ENCODE results near the gene NRXN2.

NRXN2 gene

GRCh38 chr11:64687204-64687603, 35.8 kb downstream of the NRXN2 start:
- no peak for DNase-seq (ENCODE audit: low spot score)

GRCh38 chr11:64686466-64687170, 36.4 kb downstream of the NRXN2 start:
- H3K36me3 ChIP-seq (replicated peaks in 1 of 2; ENCODE audit: control insufficient read depth in 2 of 2, insufficient read depth in 2 of 2, low read length in 2 of 2) = no peaks in the 10 kb centered on the region
- no CpG with 5 or more reads among the region's 9 CpGs for WGBS, 2 donors (ENCODE audit: extremely low coverage in 2 of 2, insufficient read length in 2 of 2, insufficient replicate concordance in 1 of 2)
- no peaks in the 10 kb centered on the region for H3K79me1 ChIP-seq (ENCODE audit: low read depth, low read length)
- no peak overlapping the region for H2BK15ac ChIP-seq (ENCODE audit: low read length)
- no peaks in the 10 kb centered on the region for H3K9me3 ChIP-seq (replicated peaks in 1 of 2; ENCODE audit: control insufficient read depth in 2 of 2, insufficient read depth in 1 of 2, low read depth in 1 of 2, low read length in 2 of 2)
- DNase-seq (ENCODE audit: low spot score) = no peak
- H3K4me3 ChIP-seq (ENCODE audit: low read length in 2 of 2) = no peak overlapping the region
- no peak overlapping the region for H4K91ac ChIP-seq (ENCODE audit: low read depth, low read length, poor library complexity)
- H2AK5ac ChIP-seq (ENCODE audit: low read depth, low read length) = peak overlapping the region; percentile 58
- H3K23ac ChIP-seq (ENCODE audit: low read depth, low read length, poor library complexity) = no peak overlapping the region
- H2BK120ac ChIP-seq (ENCODE audit: low read depth, low read length) = no peak overlapping the region
- no peak overlapping the region for H3K4me2 ChIP-seq (ENCODE audit: insufficient read depth, low read length, poor library complexity, severe bottlenecking)
- peak overlapping the region; percentile 68 for H3K9ac ChIP-seq (ENCODE audit: low read depth, low read length, poor library complexity)
- H3K4ac ChIP-seq (ENCODE audit: low read length) = no peak overlapping the region
- no peak overlapping the region for H2BK12ac ChIP-seq (ENCODE audit: low read length)
- no peak overlapping the region for H3K27ac ChIP-seq (replicated peaks; ENCODE audit: low read length)
- no peak overlapping the region for H2BK5ac ChIP-seq (ENCODE audit: low read length)
- H3K18ac ChIP-seq (ENCODE audit: low read length) = peak overlapping the region; percentile 25
- peaks cover 0 to 2% (median 0%) of the 10 kb centered on the region in 3 experiments for H3K27me3 ChIP-seq (ENCODE audit: control insufficient read depth in 3 of 3, insufficient read depth in 3 of 3, low read depth in 1 of 3, low read length in 3 of 3)
- H3K14ac ChIP-seq (ENCODE audit: low read length) = peak overlapping the region; percentile 77
- H3K4me1 ChIP-seq (ENCODE audit: control insufficient read depth in 2 of 2, insufficient read depth in 1 of 2, low read depth in 1 of 2, low read length in 2 of 2) = peaks cover 3 to 14% of the 10 kb centered on the region in 2 donors
- no peak overlapping the region for H2AFZ ChIP-seq (ENCODE audit: low read length)
- H4K8ac ChIP-seq (ENCODE audit: low read depth, low read length) = no peak overlapping the region

More at GRCh38 chr11:64687204-64687603, 35.8 kb downstream of the NRXN2 start:
- H3K23ac ChIP-seq (ENCODE audit: low read depth, low read length, poor library complexity) = no peak overlapping the region
- H3K4me2 ChIP-seq (ENCODE audit: insufficient read depth, low read length, poor library complexity, severe bottlenecking) = no peak overlapping the region
- peaks cover 0 to 2% (median 0%) of the 10 kb centered on the region in 3 experiments for H3K27me3 ChIP-seq (ENCODE audit: control insufficient read depth in 3 of 3, insufficient read depth in 3 of 3, low read depth in 1 of 3, low read length in 3 of 3)
- no peaks in the 10 kb centered on the region for H3K79me1 ChIP-seq (ENCODE audit: low read depth, low read length)
- no peak overlapping the region for H3K4ac ChIP-seq (ENCODE audit: low read length)
- no peaks in the 10 kb centered on the region for H3K36me3 ChIP-seq (replicated peaks in 1 of 2; ENCODE audit: control insufficient read depth in 2 of 2, insufficient read depth in 2 of 2, low read length in 2 of 2)
- peaks cover 3 to 14% of the 10 kb centered on the region in 2 donors for H3K4me1 ChIP-seq (ENCODE audit: control insufficient read depth in 2 of 2, insufficient read depth in 1 of 2, low read depth in 1 of 2, low read length in 2 of 2)
- peak overlapping the region; percentile 58 for H2AK5ac ChIP-seq (ENCODE audit: low read depth, low read length)
- H3K4me3 ChIP-seq (ENCODE audit: low read length in 2 of 2) = no peak overlapping the region
- no peak overlapping the region for H2BK15ac ChIP-seq (ENCODE audit: low read length)
- no peak overlapping the region for H4K8ac ChIP-seq (ENCODE audit: low read depth, low read length)
- no peak overlapping the region for H2AFZ ChIP-seq (ENCODE audit: low read length)
- H3K18ac ChIP-seq (ENCODE audit: low read length) = peak overlapping the region; percentile 55
- H3K27ac ChIP-seq (replicated peaks; ENCODE audit: low read length) = no peak overlapping the region
- H2BK12ac ChIP-seq (ENCODE audit: low read length) = no peak overlapping the region
- no peak overlapping the region for H4K91ac ChIP-seq (ENCODE audit: low read depth, low read length, poor library complexity)
- no peaks in the 10 kb centered on the region for H3K9me3 ChIP-seq (replicated peaks in 1 of 2; ENCODE audit: control insufficient read depth in 2 of 2, insufficient read depth in 1 of 2, low read depth in 1 of 2, low read length in 2 of 2)
- no CpG with 5 or more reads among the region's 6 CpGs for WGBS, 2 donors (ENCODE audit: extremely low coverage in 2 of 2, insufficient read length in 2 of 2, insufficient replicate concordance in 1 of 2)
- H3K14ac ChIP-seq (ENCODE audit: low read length) = peak overlapping the region; percentile 77
- peak overlapping the region; percentile 68 for H3K9ac ChIP-seq (ENCODE audit: low read depth, low read length, poor library complexity)
- no peak overlapping the region for H2BK120ac ChIP-seq (ENCODE audit: low read depth, low read length)
- H2BK5ac ChIP-seq (ENCODE audit: low read length) = no peak overlapping the region

GRCh38 chr11:64685536-64685935, 37.5 kb downstream of the NRXN2 start:
- DNase-seq (ENCODE audit: low spot score) = no peak
- Histone ChIP-seq H2BK120ac (ENCODE audit: low read depth, low read length) (no peak overlapping the region), H3K23ac (ENCODE audit: low read depth, low read length, poor library complexity) (peak overlapping the region; percentile 57), H4K8ac (ENCODE audit: low read depth, low read length) (no peak overlapping the region), H2BK5ac (ENCODE audit: low read length) (no peak overlapping the region), H2BK15ac (ENCODE audit: low read length) (no peak overlapping the region), H3K36me3 (replicated peaks in 1 of 2; ENCODE audit: control insufficient read depth in 2 of 2, insufficient read depth in 2 of 2, low read length in 2 of 2) (no peaks in the 10 kb centered on the region), H3K4me1 (ENCODE audit: control insufficient read depth in 2 of 2, insufficient read depth in 1 of 2, low read depth in 1 of 2, low read length in 2 of 2) (peaks cover 3 to 12% of the 10 kb centered on the region in 2 donors), H3K18ac (ENCODE audit: low read length) (peak overlapping the region; percentile 25), H3K79me1 (ENCODE audit: low read depth, low read length) (no peaks in the 10 kb centered on the region), H3K14ac (ENCODE audit: low read length) (no peak overlapping the region), H2BK12ac (ENCODE audit: low read length) (no peak overlapping the region), H3K4ac (ENCODE audit: low read length) (no peak overlapping the region), H3K9ac (ENCODE audit: low read depth, low read length, poor library complexity) (peak overlapping the region; percentile 9), H3K9me3 (replicated peaks in 1 of 2; ENCODE audit: control insufficient read depth in 2 of 2, insufficient read depth in 1 of 2, low read depth in 1 of 2, low read length in 2 of 2) (no peaks in the 10 kb centered on the region), H4K91ac (ENCODE audit: low read depth, low read length, poor library complexity) (no peak overlapping the region), H3K27me3 (ENCODE audit: control insufficient read depth in 3 of 3, insufficient read depth in 3 of 3, low read depth in 1 of 3, low read length in 3 of 3) (peaks cover 0 to 2% (median 0%) of the 10 kb centered on the region in 3 experiments), H3K4me3 (ENCODE audit: low read length in 2 of 2) (no peak overlapping the region), H2AK5ac (ENCODE audit: low read depth, low read length) (peak overlapping the region; percentile 26), H2AFZ (ENCODE audit: low read length) (no peak overlapping the region), H3K4me2 (ENCODE audit: insufficient read depth, low read length, poor library complexity, severe bottlenecking) (no peak overlapping the region), H3K27ac (replicated peaks; ENCODE audit: low read length) (no peak overlapping the region)
- WGBS, 2 donors (ENCODE audit: extremely low coverage in 2 of 2, insufficient read length in 2 of 2, insufficient replicate concordance in 1 of 2) = no CpG with 5 or more reads among the region's 18 CpGs

GRCh38 chr11:64684357-64684756, 38.6 kb downstream of the NRXN2 start:
- DNase-seq (ENCODE audit: low spot score) = no peak
- H3K4me2 ChIP-seq (ENCODE audit: insufficient read depth, low read length, poor library complexity, severe bottlenecking) = no peak overlapping the region
- no peak overlapping the region for H3K4me3 ChIP-seq (ENCODE audit: low read length in 2 of 2)
- H3K79me1 ChIP-seq (ENCODE audit: low read depth, low read length) = no peaks in the 10 kb centered on the region
- H3K4me1 ChIP-seq (ENCODE audit: control insufficient read depth in 2 of 2, insufficient read depth in 1 of 2, low read depth in 1 of 2, low read length in 2 of 2) = peaks cover 3 to 12% of the 10 kb centered on the region in 2 donors
- H2AK5ac ChIP-seq (ENCODE audit: low read depth, low read length) = no peak overlapping the region
- H3K23ac ChIP-seq (ENCODE audit: low read depth, low read length, poor library complexity) = no peak overlapping the region
- peaks cover 0 to 2% (median 0%) of the 10 kb centered on the region in 3 experiments for H3K27me3 ChIP-seq (ENCODE audit: control insufficient read depth in 3 of 3, insufficient read depth in 3 of 3, low read depth in 1 of 3, low read length in 3 of 3)
- peak overlapping the region; percentile 57 for H3K9ac ChIP-seq (ENCODE audit: low read depth, low read length, poor library complexity)
- no peak overlapping the region for H3K14ac ChIP-seq (ENCODE audit: low read length)
- H4K91ac ChIP-seq (ENCODE audit: low read depth, low read length, poor library complexity) = no peak overlapping the region
- no peak overlapping the region for H2BK5ac ChIP-seq (ENCODE audit: low read length)
- H2BK15ac ChIP-seq (ENCODE audit: low read length) = no peak overlapping the region
- no peak overlapping the region for H3K4ac ChIP-seq (ENCODE audit: low read length)
- no peak overlapping the region for H3K27ac ChIP-seq (replicated peaks; ENCODE audit: low read length)
- no peak overlapping the region for H2BK12ac ChIP-seq (ENCODE audit: low read length)
- WGBS, 2 donors (ENCODE audit: extremely low coverage in 2 of 2, insufficient read length in 2 of 2, insufficient replicate concordance in 1 of 2) = no CpG with 5 or more reads among the region's 8 CpGs
- no peaks in the 10 kb centered on the region for H3K36me3 ChIP-seq (replicated peaks in 1 of 2; ENCODE audit: control insufficient read depth in 2 of 2, insufficient read depth in 2 of 2, low read length in 2 of 2)
- no peaks in the 10 kb centered on the region for H3K9me3 ChIP-seq (replicated peaks in 1 of 2; ENCODE audit: control insufficient read depth in 2 of 2, insufficient read depth in 1 of 2, low read depth in 1 of 2, low read length in 2 of 2)
- H4K8ac ChIP-seq (ENCODE audit: low read depth, low read length) = no peak overlapping the region
- no peak overlapping the region for H2AFZ ChIP-seq (ENCODE audit: low read length)
- H3K18ac ChIP-seq (ENCODE audit: low read length) = peak overlapping the region; percentile 39
- no peak overlapping the region for H2BK120ac ChIP-seq (ENCODE audit: low read depth, low read length)

Data from neuronal stem cell (in vitro differentiated cells).